GM12878 (cell line): ENCODE results near the gene MSLN. TPM values are rescaled to one million over a fixed set of nuclear protein-coding genes. Genes with fewer than 3 reads are reported as not detected.

Experiments
- ATAC-seq: fragments of 200-7000 bp; cut with Tn5 transposase; 3 replicates; pipeline ENCODE4 v1.9.1; 2020; ENCODE audit warnings: mild to moderate bottlenecking, moderate library complexity
- BruUV-seq: library from RNA; stranded (reverse); fragments of 400-500 nt; replicated peaks from 2 replicates; lab custom pipeline; 2021; lab: Mats Ljungman, UMichigan
- CTCF ChIA-PET: fragments of 300-600 bp; sonication (Branson Sonifier 250); formaldehyde crosslinking; extraction: SDS; loops from one replicate; lab custom pipeline; 2021; ENCODE audit warnings: inconsistent platforms; lab: Yijun Ruan, JAX
- POLR2A ChIA-PET: fragments of 350-600 bp; formaldehyde crosslinking; extraction: SDS; loops from one replicate; lab custom pipeline; 2021; ENCODE audit warnings: inconsistent platforms; lab: Charles Lee
- RAD21 ChIA-PET: fragments of 300-600 bp; sonication (Branson Sonifier 250); formaldehyde crosslinking; loops from one replicate; lab custom pipeline; 2023; ENCODE audit warnings: antibody characterized with exemption; ENCODE audit not compliant: unreplicated experiment; lab: Charles Lee
- SMC1A ChIA-PET: fragments of 300-600 bp; sonication (Branson Sonifier 250); formaldehyde crosslinking; loops from one replicate; lab custom pipeline; 2023; ENCODE audit not compliant: unreplicated experiment, uncharacterized antibody; lab: Charles Lee
- DNase-seq: peaks from one replicate; pipeline ENCODE4 v3.0.0-alpha.2; 2011; ENCODE audit warnings: low read depth, low spot score
- FAIRE-seq: peaks from 3 replicates; lab custom pipeline; 2011; peaks lifted over from hg19 to GRCh38; lab: Jason Lieb, UNC
- H2AFZ ChIP-seq: 2 replicates; pipeline ENCODE4 v1.6.0; 2011; ENCODE audit warnings: low read depth, low read length, control low read depth; ENCODE audit not compliant: control insufficient read depth
- H3K27ac ChIP-seq: 2 replicates; pipeline ENCODE4 v1.5.1; 2011; ENCODE audit warnings: control low read depth; ENCODE audit not compliant: control insufficient read depth, insufficient read depth
- H3K27me3 ChIP-seq, 2 experiments: replicated peaks in 1 of 2; 2 replicates each; pipeline versions ENCODE4 v1.6.0 to v1.6.1; 2011; ENCODE audit warnings: low read length in 1 of 2; ENCODE audit not compliant: control insufficient read depth in 2 of 2, insufficient read depth in 2 of 2
- H3K36me3 ChIP-seq, 2 experiments: 2 replicates each; pipeline ENCODE4 v1.5.1; 2011; ENCODE audit warnings: low read length in 1 of 2; ENCODE audit not compliant: control insufficient read depth in 2 of 2, insufficient read depth in 2 of 2
- H3K4me1 ChIP-seq: 2 replicates; pipeline ENCODE4 v1.6.1; 2011; ENCODE audit warnings: mild to moderate bottlenecking, low read length, moderate library complexity, mixed read lengths; ENCODE audit not compliant: control insufficient read depth, insufficient read depth
- H3K4me2 ChIP-seq: 2 replicates; pipeline ENCODE4 v1.6.0; 2011; ENCODE audit warnings: control low read depth; ENCODE audit not compliant: control insufficient read depth, insufficient read depth
- H3K4me3 ChIP-seq: fragments of 200-600 bp; sonication (generic); 2 replicates; pipeline ENCODE4 v1.5.1; 2016
- H3K79me2 ChIP-seq: 2 replicates; pipeline ENCODE4 v1.6.0; 2011; ENCODE audit warnings: low read length; ENCODE audit not compliant: control insufficient read depth, insufficient read depth
- H3K9ac ChIP-seq: 2 replicates; pipeline ENCODE4 v1.8.0; 2011; ENCODE audit warnings: low read length, control low read depth, mixed read lengths; ENCODE audit not compliant: control insufficient read depth, insufficient read depth
- H3K9me3 ChIP-seq: replicated peaks from 3 replicates; pipeline ENCODE4 v1.5.1; 2011; ENCODE audit warnings: mild to moderate bottlenecking, low read length; ENCODE audit not compliant: control insufficient read depth, insufficient read depth
- H4K20me1 ChIP-seq: 2 replicates; pipeline ENCODE4 v1.6.0; 2011; ENCODE audit not compliant: control insufficient read depth, insufficient read depth
- CBX3 ChIP-seq: fragments of 200-600 bp; sonication (generic); IDR thresholded peaks from 2 replicates; pipeline ENCODE4 v1.6.1; 2016; ENCODE audit warnings: low read depth, borderline replicate concordance
- FOXK2 ChIP-seq: fragments of 450-650 bp; IDR thresholded peaks from 2 replicates; pipeline ENCODE4 v1.6.1; 2017; ENCODE audit warnings: mild to moderate bottlenecking, moderate library complexity
- JUNB ChIP-seq: IDR thresholded peaks from 2 replicates; pipeline ENCODE4 v1.6.1; 2016; ENCODE audit warnings: antibody characterized with exemption, mild to moderate bottlenecking
- KDM1A ChIP-seq: fragments of 200-600 bp; sonication (generic); IDR thresholded peaks from 2 replicates; pipeline ENCODE4 v1.6.1; 2016; ENCODE audit warnings: borderline replicate concordance
- MEF2B ChIP-seq: fragments of 450-650 bp; IDR thresholded peaks from 2 replicates; pipeline ENCODE4 v1.6.1; 2018; ENCODE audit warnings: mild to moderate bottlenecking, moderate library complexity; ENCODE audit not compliant: partially characterized antibody, poor library complexity, severe bottlenecking
- MYB ChIP-seq: fragments of 150-350 bp; IDR thresholded peaks from 2 replicates; pipeline ENCODE4 v1.6.1; 2014; ENCODE audit warnings: mild to moderate bottlenecking, low read depth, low read length, borderline replicate concordance
- NR2C2 ChIP-seq: IDR thresholded peaks from 2 replicates; pipeline ENCODE4 v1.6.1; 2011; ENCODE audit warnings: borderline replicate concordance, low read depth; ENCODE audit not compliant: control insufficient read depth, insufficient read length
- POLR2AphosphoS2 ChIP-seq: IDR thresholded peaks from 2 replicates; pipeline ENCODE4 v1.6.1; 2011; ENCODE audit warnings: low read depth, mild to moderate bottlenecking, low read length, improper control_type of control experiment, moderate library complexity
- RB1 ChIP-seq: fragments of 450-650 bp; formaldehyde crosslinking; IDR thresholded peaks from 2 replicates; pipeline ENCODE4 v1.6.1; 2017; ENCODE audit warnings: mild to moderate bottlenecking, borderline replicate concordance
- RFX5 ChIP-seq: IDR thresholded peaks from 2 replicates; pipeline ENCODE4 v1.6.1; 2011; ENCODE audit warnings: low read depth, low read length, improper control_type of control experiment
- TCF3 ChIP-seq: IDR thresholded peaks from 2 replicates; pipeline ENCODE4 v1.6.1; 2012; ENCODE audit warnings: low read depth, mild to moderate bottlenecking, low read length, borderline replicate concordance; ENCODE audit not compliant: insufficient read depth
- ZZZ3 ChIP-seq: IDR thresholded peaks from 2 replicates; pipeline ENCODE4 v1.6.1; 2011; ENCODE audit warnings: low read depth; ENCODE audit not compliant: control insufficient read depth, insufficient read length
- WGBS: methylation state at CpG from one replicate; pipeline ENCODE4 v1.1.6; 2016; ENCODE audit warnings: low lambda C conversion rate; ENCODE audit not compliant: insufficient replicate concordance, insufficient coverage; ENCODE audit errors: missing lambda C conversion rate; 5-methylcytosine and 5-hydroxymethylcytosine counted together
- in situ Hi-C: fragments of 300-500 bp; cut with MboI; formaldehyde crosslinking; loops from 9 replicates; pipeline ENCODE4 v1.14.3; 2018; ENCODE audit warnings: mixed read lengths
- intact Hi-C: fragments of 100-400 bp; cut with micrococcal nuclease; formaldehyde crosslinking; loops from one replicate; pipeline ENCODE4 v1.14.2; 2022; ENCODE audit not compliant: unreplicated experiment
- polyA plus RNA-seq, 11 experiments: library from polyadenylated mRNA; depleted of rRNA in 4 of 11; unstranded in 6 of 11; stranded (reverse) in 5 of 11; fragments of >200 nt; fragmentation: Nextera tagmentation in 4 of 11; fragmentation: Illumina TruSeq in 1 of 11; extraction: Ambion mirVana in 4 of 11; extraction: Trizol in 1 of 11; gene quantifications; 1 replicate in 1 of 11; 2 replicates in 10 of 11; pipeline versions ENCODE4 v1.2.1 to v1.2.3, GENCODE V29; 2011 to 2016; ENCODE audit warnings: inconsistent platforms in 2 of 11, missing spikeins in 2 of 11, low read depth in 1 of 11
- total RNA-seq, 4 experiments: library from RNA; depleted of rRNA in 3 of 4; stranded (reverse); fragments of >200 nt in 3 of 4; fragmentation: Illumina TruSeq in 1 of 4; extraction: Trizol in 1 of 4; gene quantifications; 2 replicates each; pipeline versions ENCODE4 v1.2.1 to v1.2.3, GENCODE V29; 2013 to 2021
- TF ChIP-seq, protein P1 (sequence below): IDR thresholded peaks from 2 replicates; pipeline ENCODE4 v1.6.1; 2012; ENCODE audit warnings: low read depth, low read length, improper control_type of control experiment
- TF ChIP-seq, protein P2 (sequence below): fragments of 450-650 bp; IDR thresholded peaks from 2 replicates; pipeline ENCODE4 v1.6.1; 2017; ENCODE audit warnings: mild to moderate bottlenecking
- TF ChIP-seq, protein P3 (sequence below): IDR thresholded peaks from 2 replicates; pipeline ENCODE4 v1.6.1; 2011; ENCODE audit warnings: borderline replicate concordance, low read depth, mild to moderate bottlenecking, moderate library complexity, mixed read lengths, low read length; ENCODE audit not compliant: insufficient read depth; ENCODE audit errors: extremely low read length
- TF ChIP-seq, protein P4 (sequence below): fragments of 450-650 bp; IDR thresholded peaks from 2 replicates; pipeline ENCODE4 v1.6.1; 2017; ENCODE audit warnings: mild to moderate bottlenecking, moderate library complexity

Gene MSLN
- total and polyA plus RNA-seq, 10 of the 15 experiments (the other 5 are each of a cell fraction or from before 2014, with no cell fraction given), result 0.08 TPM; not detected in 9

DNA sequence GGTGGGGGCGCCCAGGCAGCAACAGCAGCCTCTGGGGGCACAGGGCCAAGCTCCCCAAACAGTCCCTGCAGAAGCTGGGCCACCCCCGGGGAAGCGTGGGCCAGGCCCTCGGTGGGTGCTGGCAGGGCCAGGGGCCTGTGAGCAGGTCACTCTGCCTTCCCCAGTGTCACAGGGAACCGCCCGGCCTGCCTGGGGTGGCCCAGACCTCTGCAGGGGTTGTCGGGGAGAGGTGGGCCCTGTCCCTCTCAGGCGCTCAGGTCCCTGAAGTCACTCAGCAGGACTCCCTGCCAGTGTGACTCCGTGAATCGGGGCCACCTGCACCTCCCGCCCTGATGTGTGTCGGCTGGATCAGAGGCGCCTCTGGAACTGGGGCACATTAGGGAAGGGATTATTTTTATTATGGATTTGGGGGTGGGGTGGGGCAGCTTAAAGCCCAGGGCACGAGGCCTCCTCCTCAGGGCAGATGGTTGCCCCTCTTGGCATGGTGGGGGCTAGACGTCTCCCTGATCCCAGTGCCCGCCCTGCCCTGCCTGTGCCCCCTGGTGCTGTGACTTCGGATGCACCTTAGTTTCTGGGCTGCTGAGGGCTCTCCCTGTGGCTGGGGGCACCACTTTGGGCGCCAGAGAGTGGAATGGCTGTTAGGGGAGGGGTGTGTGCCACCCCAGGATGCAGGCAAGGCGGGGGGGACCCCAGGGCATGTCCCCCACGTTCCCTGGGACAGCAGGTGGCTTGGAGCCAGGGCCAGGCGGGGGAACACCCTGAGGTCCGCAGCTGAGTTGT, 41.2 kb downstream of the MSLN start:
- H3K27ac ChIP-seq, result no peak overlapping the region
- H3K4me3 ChIP-seq, result no peak overlapping the region
- H3K9me3 ChIP-seq, result no peaks in the 10 kb centered on the region
- in situ Hi-C loops (no loop called here), intact Hi-C loops (no loop called here)
- H3K4me2 ChIP-seq, result no peak overlapping the region
- ChIA-PET RAD21 (no interaction called here), CTCF (no interaction called here), POLR2A (no interaction called here), SMC1A (no interaction called here)
- FAIRE-seq (no peak), DNase-seq (no peak), ATAC-seq (no peak)
- H4K20me1 ChIP-seq, result no peaks in the 10 kb centered on the region
- H3K9ac ChIP-seq, result no peak overlapping the region
- peaks cover 0 to 2% of the 10 kb centered on the region in 2 experiments; a peak in 3 of 4 replicates for H3K27me3 ChIP-seq
- no peaks in the 10 kb centered on the region for H3K79me2 ChIP-seq
- WGBS, result 35% methylated on average over 20 of the region's 22 CpGs
- no peaks in the 10 kb centered on the region for H3K4me1 ChIP-seq
- BruUV-seq, result no TSS peak
- H2AFZ ChIP-seq, result no peak overlapping the region
- no peaks in the 10 kb centered on the region; a peak in 1 of 4 replicates for H3K36me3 ChIP-seq
- TF ChIP-seq MYB, result no peak
- TF ChIP-seq, protein P1, sequence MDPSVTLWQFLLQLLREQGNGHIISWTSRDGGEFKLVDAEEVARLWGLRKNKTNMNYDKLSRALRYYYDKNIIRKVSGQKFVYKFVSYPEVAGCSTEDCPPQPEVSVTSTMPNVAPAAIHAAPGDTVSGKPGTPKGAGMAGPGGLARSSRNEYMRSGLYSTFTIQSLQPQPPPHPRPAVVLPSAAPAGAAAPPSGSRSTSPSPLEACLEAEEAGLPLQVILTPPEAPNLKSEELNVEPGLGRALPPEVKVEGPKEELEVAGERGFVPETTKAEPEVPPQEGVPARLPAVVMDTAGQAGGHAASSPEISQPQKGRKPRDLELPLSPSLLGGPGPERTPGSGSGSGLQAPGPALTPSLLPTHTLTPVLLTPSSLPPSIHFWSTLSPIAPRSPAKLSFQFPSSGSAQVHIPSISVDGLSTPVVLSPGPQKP, result no peak
- no peak for TF ChIP-seq ZZZ3
- no peak for TF ChIP-seq KDM1A
- TF ChIP-seq, protein P2, sequence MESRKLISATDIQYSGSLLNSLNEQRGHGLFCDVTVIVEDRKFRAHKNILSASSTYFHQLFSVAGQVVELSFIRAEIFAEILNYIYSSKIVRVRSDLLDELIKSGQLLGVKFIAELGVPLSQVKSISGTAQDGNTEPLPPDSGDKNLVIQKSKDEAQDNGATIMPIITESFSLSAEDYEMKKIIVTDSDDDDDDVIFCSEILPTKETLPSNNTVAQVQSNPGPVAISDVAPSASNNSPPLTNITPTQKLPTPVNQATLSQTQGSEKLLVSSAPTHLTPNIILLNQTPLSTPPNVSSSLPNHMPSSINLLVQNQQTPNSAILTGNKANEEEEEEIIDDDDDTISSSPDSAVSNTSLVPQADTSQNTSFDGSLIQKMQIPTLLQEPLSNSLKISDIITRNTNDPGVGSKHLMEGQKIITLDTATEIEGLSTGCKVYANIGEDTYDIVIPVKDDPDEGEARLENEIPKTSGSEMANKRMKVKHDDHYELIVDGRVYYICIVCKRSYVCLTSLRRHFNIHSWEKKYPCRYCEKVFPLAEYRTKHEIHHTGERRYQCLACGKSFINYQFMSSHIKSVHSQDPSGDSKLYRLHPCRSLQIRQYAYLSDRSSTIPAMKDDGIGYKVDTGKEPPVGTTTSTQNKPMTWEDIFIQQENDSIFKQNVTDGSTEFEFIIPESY, result no peak
- TF ChIP-seq RFX5, result no peak
- no peak for TF ChIP-seq JUNB
- no peak for TF ChIP-seq FOXK2
- TF ChIP-seq POLR2AphosphoS2, result no peak
- no peak for TF ChIP-seq MEF2B
- TF ChIP-seq CBX3, result no peak
- TF ChIP-seq NR2C2, result no peak
- no peak for TF ChIP-seq TCF3
- TF ChIP-seq, protein P3, sequence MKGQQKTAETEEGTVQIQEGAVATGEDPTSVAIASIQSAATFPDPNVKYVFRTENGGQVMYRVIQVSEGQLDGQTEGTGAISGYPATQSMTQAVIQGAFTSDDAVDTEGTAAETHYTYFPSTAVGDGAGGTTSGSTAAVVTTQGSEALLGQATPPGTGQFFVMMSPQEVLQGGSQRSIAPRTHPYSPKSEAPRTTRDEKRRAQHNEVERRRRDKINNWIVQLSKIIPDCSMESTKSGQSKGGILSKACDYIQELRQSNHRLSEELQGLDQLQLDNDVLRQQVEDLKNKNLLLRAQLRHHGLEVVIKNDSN, result no peak
- TF ChIP-seq, protein P4, sequence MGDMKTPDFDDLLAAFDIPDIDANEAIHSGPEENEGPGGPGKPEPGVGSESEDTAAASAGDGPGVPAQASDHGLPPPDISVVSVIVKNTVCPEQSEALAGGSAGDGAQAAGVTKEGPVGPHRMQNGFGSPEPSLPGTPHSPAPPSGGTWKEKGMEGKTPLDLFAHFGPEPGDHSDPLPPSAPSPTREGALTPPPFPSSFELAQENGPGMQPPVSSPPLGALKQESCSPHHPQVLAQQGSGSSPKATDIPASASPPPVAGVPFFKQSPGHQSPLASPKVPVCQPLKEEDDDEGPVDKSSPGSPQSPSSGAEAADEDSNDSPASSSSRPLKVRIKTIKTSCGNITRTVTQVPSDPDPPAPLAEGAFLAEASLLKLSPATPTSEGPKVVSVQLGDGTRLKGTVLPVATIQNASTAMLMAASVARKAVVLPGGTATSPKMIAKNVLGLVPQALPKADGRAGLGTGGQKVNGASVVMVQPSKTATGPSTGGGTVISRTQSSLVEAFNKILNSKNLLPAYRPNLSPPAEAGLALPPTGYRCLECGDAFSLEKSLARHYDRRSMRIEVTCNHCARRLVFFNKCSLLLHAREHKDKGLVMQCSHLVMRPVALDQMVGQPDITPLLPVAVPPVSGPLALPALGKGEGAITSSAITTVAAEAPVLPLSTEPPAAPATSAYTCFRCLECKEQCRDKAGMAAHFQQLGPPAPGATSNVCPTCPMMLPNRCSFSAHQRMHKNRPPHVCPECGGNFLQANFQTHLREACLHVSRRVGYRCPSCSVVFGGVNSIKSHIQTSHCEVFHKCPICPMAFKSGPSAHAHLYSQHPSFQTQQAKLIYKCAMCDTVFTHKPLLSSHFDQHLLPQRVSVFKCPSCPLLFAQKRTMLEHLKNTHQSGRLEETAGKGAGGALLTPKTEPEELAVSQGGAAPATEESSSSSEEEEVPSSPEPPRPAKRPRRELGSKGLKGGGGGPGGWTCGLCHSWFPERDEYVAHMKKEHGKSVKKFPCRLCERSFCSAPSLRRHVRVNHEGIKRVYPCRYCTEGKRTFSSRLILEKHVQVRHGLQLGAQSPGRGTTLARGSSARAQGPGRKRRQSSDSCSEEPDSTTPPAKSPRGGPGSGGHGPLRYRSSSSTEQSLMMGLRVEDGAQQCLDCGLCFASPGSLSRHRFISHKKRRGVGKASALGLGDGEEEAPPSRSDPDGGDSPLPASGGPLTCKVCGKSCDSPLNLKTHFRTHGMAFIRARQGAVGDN, result no peak
- TF ChIP-seq RB1, result no peak
